Posterior vena cava (tissue), 2 donors: ENCODE data around the gene MST1R. TPM values are rescaled to one million over a fixed set of nuclear protein-coding genes. Genes with fewer than 3 reads are reported as not detected.

Experiments
- DNase-seq: peaks from one replicate; pipeline ENCODE4 v3.0.0-alpha.2; 2020; ENCODE audit warnings: low spot score
- intact Hi-C, 2 donors: fragments of 100-400 bp; cut with DNase I; formaldehyde crosslinking; loops; one replicate each; pipeline versions ENCODE4 v1.14.1 to v1.14.2; 2022 to 2023
- total RNA-seq, 2 donors: library from RNA; stranded (reverse); fragmentation: NEBNext Ultra II Directional; extraction: Animal tissue kit (Norgen Biotek cat#: 25700); gene quantifications; one replicate each; pipeline ENCODE4 v1.2.1, GENCODE V29; 2021
- donor health status: DM: yes; HTN: yes; CAD: no.
- donor health status: DM: yes; HTN: yes; CAD: no.

Gene MST1R
- total RNA-seq, 2 donors from 2014 or later: 1.2 to 1.4 TPM

DNA sequence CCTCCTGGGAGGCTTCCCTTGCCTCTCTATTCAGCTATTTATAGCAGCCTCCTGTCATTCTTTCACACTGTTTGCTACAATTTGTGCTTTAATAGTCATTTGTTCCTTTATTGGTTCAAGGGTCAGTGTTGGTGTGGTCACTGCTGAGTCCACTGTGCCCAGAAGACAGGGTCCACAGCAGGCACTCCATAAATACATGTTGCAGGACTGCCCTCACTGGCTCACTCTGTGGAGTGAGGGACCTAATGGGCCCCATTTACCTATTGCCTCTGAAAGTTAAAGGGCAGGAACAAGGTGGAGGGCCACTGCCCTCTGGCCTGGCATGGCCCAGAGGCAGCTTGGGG is 16.8 kb downstream of the MST1R start:
- no peak for DNase-seq
- intact Hi-C loops: no loop called here

DNA sequence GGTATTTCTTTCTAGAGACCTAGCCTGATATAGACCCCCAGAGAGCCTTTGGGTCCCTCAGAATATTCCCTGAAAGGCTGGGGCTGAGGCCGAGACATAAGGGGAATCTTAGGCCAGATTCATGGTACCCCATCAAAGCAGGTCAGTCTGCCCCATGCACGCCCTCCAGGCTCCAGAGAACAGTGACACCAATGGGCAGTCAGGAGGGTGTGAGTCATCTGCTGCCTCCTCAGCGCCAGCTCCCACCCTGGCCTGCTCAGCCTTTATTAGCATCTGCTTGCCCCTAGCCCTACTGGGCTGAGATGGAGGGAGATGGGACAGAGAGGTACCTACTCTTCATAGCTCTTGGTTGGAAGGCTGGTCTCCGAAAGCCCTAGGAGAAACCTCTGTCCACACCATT is 19.7 kb downstream of the MST1R start:
- intact Hi-C loops: no loop called here

DNA sequence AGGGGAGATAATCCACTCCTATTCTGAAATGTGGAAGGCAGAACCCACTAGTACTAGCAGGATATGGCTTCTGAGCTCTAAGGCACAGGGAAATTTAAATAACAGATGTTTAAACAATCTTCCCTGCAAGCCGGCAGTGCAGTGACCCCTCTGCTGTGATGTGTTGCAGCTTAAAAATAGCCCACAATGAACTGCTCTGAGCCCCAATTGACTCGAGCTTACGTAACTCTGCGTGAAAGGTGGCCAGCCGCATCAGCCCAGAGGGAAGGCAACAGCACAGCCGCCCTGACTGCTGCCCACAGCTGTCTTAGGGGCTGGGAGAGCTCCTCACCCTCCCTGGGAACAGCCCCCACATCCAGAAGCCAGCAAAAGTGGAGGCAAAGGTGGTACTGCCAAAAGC is 21.5 kb downstream of the MST1R start:
- intact Hi-C loops: no loop called here
- DNase-seq: no peak

More for the DNA sequence above, 19.7 kb downstream of the MST1R start:
- no peak for DNase-seq

DNA sequence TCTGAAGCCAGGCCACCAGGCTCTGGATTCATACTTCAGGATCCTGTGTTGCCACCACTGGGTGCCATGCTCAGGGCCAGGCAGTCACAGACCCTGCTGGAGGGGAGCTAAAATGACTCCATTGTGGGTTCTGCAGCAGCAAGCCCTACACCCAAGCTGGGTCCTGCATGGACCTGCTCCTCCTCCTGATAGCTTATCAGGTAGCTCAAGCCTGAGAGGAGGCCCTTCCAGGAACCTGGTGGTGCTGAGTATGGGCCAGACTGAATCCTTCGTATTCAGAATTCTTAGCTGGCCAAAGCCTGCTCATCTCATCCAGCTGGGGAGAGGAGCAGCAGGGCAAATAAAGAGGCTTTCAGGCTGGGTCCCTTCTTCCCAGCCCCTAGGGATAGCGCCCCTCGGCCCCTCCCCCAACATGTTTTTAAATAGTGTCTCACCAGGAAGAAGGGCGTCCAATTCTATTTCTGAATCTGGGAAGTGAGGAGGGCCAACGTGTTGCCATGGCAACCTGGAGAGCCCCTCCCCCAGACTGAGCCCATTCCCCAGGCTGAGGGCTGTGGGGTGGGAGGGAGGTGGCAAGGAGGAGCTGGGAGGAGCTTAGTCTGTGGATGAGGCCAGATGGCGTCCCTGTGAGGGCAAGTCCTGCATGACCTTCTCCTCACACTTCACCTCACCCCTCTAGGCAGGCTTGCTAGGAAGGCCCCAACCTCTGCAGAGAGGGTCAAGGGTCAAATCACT is 22.9 kb downstream of the MST1R start:
- no peak for DNase-seq
- intact Hi-C loops: no loop called here

DNA sequence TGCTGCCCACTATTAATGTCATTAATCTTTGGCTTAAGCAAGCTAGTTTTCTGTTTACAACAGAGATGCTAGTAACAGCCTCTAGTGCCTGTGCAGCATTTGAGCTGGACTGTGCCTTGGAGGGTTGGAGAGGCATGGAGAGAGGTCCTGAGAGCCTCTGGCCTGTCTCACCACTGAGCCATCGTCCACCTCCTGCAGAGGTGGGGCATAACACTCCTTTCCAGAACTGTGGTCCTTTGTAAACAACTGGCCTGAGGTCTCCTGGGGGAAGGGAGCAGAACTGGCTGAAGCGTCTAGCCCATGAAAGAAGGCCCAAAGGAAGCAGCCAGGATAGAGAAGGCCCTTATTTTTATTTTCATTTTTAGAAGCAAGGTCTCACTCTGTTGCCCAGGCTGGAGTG is 24.0 kb downstream of the MST1R start:
- intact Hi-C loops: no loop called here
- no peak for DNase-seq

DNA sequence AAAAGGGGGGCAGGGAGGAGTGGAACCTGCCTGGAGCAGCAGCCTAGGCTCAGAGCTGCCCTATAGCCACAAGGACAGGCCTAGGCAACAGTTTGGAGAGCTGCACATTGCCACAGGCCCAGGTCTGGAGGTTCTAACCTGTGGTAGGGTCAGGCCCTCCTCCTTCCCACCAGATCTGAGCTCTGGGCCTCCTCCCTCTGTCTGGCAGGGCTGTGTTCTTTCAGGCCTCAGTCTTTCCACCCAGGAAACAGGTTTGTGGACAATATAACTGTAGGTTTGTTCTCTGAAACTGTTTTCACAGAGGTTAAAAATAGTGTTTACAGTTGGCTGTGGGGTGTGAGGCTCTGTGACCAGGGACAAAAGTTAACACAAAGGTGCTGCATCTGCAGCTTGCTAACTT is 25.0 kb downstream of the MST1R start:
- no peak for DNase-seq
- intact Hi-C loops: no loop called here

DNA sequence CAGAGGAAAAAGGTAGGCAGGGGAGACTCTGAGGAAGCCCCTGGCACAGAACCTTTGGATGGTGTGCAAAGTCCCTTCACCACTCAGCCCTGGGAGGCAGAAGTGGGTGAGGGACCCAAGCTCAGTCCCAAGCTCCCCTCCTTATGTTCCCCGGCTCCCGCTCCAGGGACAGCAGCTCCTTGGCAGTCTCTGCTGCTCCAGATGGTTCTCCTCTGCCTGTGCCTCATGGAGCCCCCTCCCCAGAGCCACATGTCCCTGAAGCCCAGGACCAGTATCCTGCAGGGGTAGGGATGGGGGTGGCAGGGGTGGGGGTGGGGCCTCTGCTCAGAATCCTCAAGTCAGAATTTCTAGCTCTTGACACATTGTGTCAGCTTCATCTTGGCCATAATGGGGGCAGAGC is 26.0 kb downstream of the MST1R start:
- intact Hi-C loops: no loop called here
- DNase-seq: no peak

DNA sequence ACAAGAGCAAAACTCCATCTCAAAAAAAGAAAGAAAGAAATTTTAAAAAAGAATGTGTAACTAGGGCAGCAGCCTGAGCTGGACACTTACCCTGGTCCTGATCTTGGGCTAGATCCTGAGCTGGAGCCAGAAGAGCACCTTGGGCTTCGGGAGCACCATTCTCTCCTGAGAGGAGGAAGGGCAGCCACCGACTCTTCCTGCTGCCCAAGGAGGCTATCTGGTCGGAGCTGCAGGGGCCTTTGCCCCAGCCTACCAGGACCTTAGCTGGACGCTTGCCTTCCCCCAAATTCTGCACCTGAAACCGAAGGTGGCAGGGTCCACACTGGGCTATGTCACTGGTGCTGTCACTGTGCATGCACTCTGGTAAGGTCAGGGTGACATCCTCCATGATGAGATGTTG is 27.1 kb downstream of the MST1R start:
- intact Hi-C loops: no loop called here
- DNase-seq: no peak

DNA sequence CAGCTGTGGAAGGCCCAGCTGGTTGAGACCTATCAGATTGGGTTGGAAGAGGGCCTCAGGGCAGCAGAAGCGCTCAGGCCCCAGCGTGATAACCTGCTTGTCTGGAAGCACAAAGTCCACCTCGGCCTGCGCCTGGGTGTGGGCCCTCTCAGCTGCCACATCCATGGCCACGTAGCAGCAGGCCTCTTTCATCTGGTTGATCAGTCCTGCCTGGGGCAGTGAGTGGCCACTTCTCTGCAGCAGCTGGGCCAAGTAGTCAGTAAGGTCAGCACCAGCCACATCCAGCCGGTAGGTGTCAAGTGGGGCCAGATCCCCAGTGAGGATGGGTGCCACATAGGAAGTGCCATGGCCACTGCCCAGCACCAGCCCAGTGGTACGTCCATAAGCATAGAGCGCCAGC is 30.1 kb downstream of the MST1R start:
- DNase-seq: no peak
- intact Hi-C loops: no loop called here

DNA sequence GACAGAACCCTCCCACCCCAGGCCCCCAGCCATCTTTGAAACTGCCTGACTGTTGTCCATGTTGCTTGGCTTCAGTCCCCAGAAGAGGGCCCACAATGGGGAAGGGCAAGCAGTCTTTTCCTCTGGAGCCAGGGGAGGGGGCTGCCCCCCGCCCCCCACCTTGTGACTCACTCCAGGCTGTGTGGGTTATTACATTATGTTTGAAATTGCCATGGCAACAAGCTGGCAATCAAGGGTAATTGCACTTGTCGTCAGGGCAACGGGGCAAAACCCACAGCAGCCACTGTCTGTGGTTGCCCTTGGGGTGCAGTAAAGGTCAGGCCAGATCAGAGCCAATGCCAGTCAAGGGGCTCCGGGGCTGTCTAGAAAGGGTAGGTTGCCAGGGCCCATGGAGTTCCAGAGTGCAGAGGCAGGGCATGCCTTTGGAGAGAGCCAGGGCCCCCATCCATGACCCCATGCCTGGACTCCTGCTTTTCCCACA is 30.8 kb downstream of the MST1R start:
- DNase-seq: no peak
- intact Hi-C loops: no loop called here

DNA sequence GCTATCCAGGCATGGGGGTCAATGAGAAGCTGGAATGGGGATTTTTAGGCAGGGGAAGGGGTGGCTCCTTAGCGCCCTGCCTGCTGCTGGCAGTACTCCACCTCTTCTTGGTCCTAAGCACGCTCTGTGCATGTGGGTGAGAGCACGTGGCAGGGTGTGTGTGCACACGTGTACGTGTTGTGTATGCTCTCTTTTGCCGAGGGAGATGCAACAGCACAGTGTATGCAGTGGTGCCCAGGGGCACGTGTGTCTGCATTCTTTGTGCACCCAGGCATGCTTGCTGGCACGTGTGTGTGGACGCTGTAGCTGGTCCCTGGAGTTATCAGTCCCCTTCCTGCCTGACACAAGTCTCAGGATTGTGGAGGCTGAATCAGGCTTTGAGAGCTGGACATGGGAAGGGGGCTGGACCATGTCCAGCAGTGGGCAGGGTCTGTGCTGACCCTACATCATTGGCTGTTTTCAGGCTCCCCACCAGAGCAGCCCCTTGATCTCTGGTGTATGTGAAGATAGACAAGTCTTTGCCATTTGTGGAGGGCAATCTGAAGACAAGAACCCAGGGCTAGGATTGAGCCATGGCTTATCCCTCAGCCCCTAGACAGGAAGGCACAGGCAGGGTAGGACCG is 32.0 kb downstream of the MST1R start:
- intact Hi-C loops: no loop called here

DNA sequence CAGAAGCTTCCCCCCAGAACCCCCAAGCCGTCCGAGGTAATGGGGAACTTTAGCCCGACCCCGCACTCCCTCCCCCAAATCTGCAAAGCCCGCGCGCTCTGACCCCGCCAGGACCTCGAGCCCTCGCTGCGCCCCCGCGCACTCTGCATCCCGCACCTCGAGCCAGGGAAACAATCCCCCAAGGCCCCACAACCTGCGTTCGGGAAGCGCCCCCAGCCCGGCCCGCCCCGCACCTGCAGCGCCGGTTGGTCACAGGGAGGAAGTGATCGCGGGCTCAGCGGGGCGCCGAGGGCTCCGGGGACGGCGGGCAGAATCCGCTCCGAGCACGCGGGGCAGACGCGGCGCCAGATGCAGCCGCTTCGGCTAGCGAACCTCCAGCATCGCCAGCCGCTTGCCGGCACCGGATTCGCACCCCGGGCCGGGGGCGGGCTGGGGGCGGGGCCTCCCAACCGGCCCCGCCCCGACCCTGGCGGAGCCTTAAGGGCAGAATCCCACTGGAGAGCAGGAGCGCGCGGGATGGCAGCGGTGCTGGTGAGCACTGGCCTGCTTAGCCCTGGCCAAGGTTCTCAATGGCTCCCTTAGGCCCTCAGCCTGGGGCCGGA is 34.0 kb downstream of the MST1R start, which contains the start of gene CAMKV:
TSS of gene CAMKV (minus strand) at position 382 of the 602 bp plus-strand sequence. CDS start 7,518 bp downstream, outside the sequence.
- intact Hi-C loops: no loop called here
- DNase-seq: no peak

More for the DNA sequence above, 32.0 kb downstream of the MST1R start:
- no peak for DNase-seq

DNA sequence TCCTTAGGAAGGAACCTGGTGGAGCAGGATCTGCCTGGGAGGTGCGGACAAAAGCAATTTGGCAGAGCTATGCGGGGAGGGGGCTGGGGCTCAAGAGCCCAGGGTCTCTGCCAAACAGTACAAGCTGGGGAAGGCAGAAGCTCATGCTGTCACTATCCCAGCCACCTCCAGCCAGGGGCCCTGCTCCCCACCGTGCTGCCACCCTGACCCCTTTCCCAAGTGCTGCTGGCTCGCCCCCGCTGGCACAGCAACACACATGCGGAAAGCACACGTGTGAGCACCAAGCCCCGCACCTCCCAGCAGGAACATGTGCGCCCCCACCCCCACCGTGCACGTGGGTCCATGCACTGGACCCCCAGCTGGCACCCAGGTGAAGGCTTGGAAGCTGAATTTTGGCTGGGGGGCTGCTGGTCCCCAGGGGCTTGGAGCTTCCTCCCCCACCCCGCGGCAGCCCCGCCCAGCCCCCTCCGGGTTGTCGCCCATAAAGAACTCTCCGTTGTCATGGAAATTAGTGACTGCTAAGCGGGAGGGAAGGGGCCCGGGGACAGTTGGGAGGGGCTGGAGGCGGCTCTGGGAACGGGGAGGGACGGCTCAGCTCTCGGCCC is 34.7 kb downstream of the MST1R start:
- intact Hi-C loops: no loop called here
- DNase-seq: no peak

DNA sequence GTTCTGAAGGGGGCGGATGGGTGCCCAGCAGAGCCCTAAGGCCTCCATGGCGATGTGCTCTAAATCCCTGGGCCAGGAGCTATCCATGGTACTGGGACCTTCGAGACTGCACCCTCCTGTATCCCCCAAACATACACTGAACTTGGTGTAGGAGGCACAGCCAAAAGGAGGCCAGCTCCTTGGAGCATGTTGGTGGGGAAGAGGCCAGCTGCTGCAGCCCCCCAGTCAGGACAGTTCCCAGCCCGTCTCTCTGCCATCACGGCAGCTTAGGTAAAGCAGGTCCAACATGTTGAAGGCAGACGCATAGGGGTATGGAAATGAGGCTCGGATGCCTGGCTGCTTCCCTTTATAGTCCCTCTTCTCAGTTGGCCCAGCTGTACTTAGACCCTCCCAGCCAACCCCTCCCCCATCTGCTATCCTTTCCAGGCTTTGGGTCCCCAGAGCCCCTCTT is 35.8 kb downstream of the MST1R start:
- no peak for DNase-seq
- intact Hi-C loops: no loop called here

DNA sequence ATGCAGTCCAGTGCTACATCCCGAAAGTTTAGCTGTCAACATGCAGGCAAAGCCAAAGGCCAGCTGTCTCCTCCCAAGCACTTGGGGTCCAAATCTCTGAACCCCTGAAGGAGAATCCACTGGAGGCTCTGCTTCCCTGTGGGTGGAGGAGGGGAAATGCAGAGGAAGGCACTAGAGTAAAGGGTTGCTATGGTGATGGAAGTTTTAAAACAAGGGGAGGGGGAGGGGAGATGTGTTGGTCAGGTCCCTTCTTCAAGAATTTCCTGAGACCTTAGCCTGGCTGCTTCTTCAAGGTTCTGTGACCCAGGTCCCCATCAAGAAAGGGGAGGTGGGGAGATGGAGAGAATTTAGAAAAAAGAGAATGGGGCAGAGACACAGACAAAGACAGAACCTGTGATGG is 36.3 kb downstream of the MST1R start:
- intact Hi-C loops: no loop called here
- DNase-seq: no peak

DNA sequence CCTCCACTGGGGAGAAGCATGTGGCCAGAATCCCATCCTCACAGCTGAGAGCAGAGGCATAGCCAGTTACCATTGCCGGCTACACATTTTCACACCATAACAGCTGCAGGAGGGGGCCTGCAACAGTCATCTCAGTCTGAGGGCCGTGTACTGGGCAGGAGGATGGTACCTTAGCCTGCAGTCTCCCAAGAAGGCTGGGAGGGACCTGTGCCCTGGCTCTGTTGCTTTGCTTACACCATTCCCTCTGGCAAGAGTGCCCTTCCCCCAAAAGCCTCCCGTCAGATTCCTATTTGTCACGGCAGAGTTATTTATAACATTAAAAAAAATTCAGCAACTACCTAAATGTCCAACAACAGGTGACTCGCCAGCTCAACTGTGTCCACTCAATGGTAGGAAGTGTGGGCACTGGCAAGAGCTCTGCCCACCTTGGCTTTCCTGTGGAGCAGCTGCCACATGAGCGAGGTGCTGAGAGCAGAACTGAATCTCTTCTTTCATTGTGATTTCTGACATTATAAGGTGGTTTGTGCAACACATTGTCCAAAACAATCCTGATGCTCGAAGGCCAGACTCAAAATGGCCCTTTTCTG is 38.4 kb downstream of the MST1R start:
- intact Hi-C loops: no loop called here
- DNase-seq: no peak

DNA sequence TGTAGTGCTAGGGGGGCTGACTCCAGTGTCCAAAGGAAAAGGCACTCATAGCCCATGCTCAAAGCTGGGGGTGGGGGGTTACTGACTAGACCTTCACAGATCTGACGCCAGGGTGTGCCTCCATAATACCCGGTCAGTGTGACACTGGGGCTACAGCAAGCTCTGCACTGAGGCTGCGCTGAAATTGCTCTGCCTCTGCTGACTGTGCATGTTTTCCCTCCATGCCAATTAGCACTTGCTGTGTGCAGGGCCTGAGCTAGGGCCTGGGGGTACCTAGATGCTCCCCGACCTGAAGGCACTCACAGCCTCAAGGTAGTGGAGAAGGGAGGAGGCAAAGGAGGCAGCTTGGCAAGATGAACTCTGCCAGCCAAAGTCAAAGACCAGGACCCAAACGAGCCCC is 39.2 kb downstream of the MST1R start:
- intact Hi-C loops: no loop called here
- DNase-seq: no peak

DNA sequence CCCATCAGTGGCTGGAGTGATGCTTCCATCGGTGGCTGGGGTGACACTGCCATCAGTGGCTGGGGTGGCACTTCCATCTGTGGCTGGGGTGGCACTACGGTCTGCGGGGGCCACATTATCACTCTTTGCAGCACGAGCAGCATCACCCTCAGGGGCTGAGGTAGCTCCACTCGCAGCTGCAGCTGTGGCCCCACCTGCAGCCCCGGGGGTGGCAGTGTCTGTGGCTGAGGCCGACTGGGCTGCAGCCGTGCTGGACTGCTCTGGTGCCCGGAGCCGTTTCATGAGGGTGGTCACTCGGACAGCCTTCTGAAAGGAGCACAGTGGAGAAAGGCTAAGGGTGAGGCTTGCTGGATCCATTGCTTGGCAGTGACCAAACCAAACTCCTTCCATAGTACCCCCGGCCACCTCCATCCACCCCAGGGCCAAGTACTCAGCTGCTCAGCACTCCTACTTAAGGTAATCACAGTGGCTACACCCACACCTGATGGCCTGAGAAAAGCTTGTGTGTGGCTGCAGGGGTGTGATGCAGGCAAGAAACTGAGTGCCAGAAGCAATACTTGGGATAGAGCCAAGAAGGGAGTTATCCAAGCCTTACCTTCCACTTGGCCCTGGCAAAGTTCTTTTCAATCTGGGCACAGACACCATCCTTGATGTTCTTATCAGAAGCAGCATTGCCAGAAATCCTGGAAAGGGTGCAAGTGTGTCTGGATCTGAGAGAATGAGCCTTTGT is 43.9 kb downstream of the MST1R start:
- no peak for DNase-seq
- intact Hi-C loops: no loop called here
